A549 (cell line): ENCODE results near the gene CPB2. TPM values are rescaled to one million over a fixed set of nuclear protein-coding genes. Genes with fewer than 3 reads are reported as not detected.

Source experiments
- ATAC-seq, 2 experiments: fragments of 200-7000 bp in 1 of 2; fragments of >200 bp in 1 of 2; cut with Nextera tagmentation in 1 of 2; cut with Tn5 transposase in 1 of 2; 3 replicates each; pipeline versions ENCODE4 v1.8.0 to v1.9.1; 2018 to 2020; ENCODE audit warnings: mild to moderate bottlenecking in 1 of 2, moderate library complexity in 1 of 2
- CTCF ChIA-PET: fragments of 300-600 bp; sonication (Branson Sonifier 250); formaldehyde crosslinking; extraction: SDS; loops from one replicate; lab custom pipeline; 2021; ENCODE audit warnings: antibody characterized with exemption, inconsistent platforms; lab: Yijun Ruan, JAX
- POLR2A ChIA-PET: fragments of 350-600 bp; formaldehyde crosslinking; extraction: SDS; loops from one replicate; lab custom pipeline; 2021; ENCODE audit warnings: antibody characterized with exemption, inconsistent platforms; lab: Yijun Ruan, JAX
- DNase-seq, 2 experiments: peaks; one replicate each; pipeline versions ENCODE4 v3.0.0 to v3.0.0-alpha.2; 2011 to 2016; ENCODE audit warnings: low read depth in 1 of 2, low spot score in 1 of 2
- FAIRE-seq: peaks from 2 replicates; lab custom pipeline; 2011; peaks lifted over from hg19 to GRCh38; lab: Jason Lieb, UNC
- H3K27ac ChIP-seq, 2 experiments: fragments of >200 bp; sonication (Bioruptor Twin); formaldehyde crosslinking; 3 replicates each; pipeline ENCODE4 v1.5.1; 2016 to 2017
- H3K4me1 ChIP-seq: fragments of >200 bp; sonication (Bioruptor Twin); formaldehyde crosslinking; 3 replicates; pipeline ENCODE4 v1.6.1; 2016
- H3K4me2 ChIP-seq: fragments of >200 bp; sonication (Bioruptor Twin); formaldehyde crosslinking; 3 replicates; pipeline ENCODE4 v1.6.1; 2016
- H3K4me3 ChIP-seq: fragments of >200 bp; sonication (Bioruptor Twin); formaldehyde crosslinking; 3 replicates; pipeline ENCODE4 v1.5.1; 2016
- H3K9me3 ChIP-seq: fragments of >200 bp; sonication (Bioruptor Twin); formaldehyde crosslinking; 3 replicates; pipeline ENCODE4 v1.6.1; 2016
- CBX2 ChIP-seq: fragments of 200-600 bp; sonication (generic); IDR thresholded peaks from 2 replicates; pipeline ENCODE4 v1.6.1; 2016; ENCODE audit warnings: low read depth, mild to moderate bottlenecking, borderline replicate concordance
- CHD2 ChIP-seq: fragments of 150-350 bp; IDR thresholded peaks from 2 replicates; pipeline ENCODE4 v1.6.1; 2014; ENCODE audit warnings: low read length; ENCODE audit not compliant: partially characterized antibody
- CHD4 ChIP-seq: fragments of 200-600 bp; sonication (generic); IDR thresholded peaks from 2 replicates; pipeline ENCODE4 v1.6.1; 2016; ENCODE audit warnings: antibody characterized with exemption, mild to moderate bottlenecking, borderline replicate concordance
- EHF ChIP-seq: fragments of 250-450 bp; sonication (Bioruptor Pico); IDR thresholded peaks from 2 replicates; pipeline ENCODE4 v1.5.0; 2020; ENCODE audit warnings: mild to moderate bottlenecking
- ELK1 ChIP-seq: fragments of 150-350 bp; IDR thresholded peaks from 2 replicates; pipeline ENCODE4 v1.6.1; 2014; ENCODE audit warnings: low read depth, mild to moderate bottlenecking, low read length
- EP300 ChIP-seq, 2 experiments: fragments of >200 bp; sonication (Bioruptor Twin); formaldehyde crosslinking; IDR thresholded peaks; 2 replicates in 1 of 2; 3 replicates in 1 of 2; pipeline ENCODE4 v1.6.1; 2016 to 2017
- FOXS1 ChIP-seq: fragments of 250-450 bp; sonication (Bioruptor Pico); IDR thresholded peaks from 2 replicates; pipeline ENCODE4 v1.5.0; 2020; ENCODE audit warnings: mild to moderate bottlenecking, moderate library complexity
- HEYL ChIP-seq: fragments of 250-450 bp; sonication (Bioruptor Pico); IDR thresholded peaks from 2 replicates; pipeline ENCODE4 v1.8.0; 2021; ENCODE audit warnings: mild to moderate bottlenecking, moderate library complexity
- HMGXB4 ChIP-seq: fragments of 250-450 bp; sonication (Bioruptor Pico); IDR thresholded peaks from 2 replicates; pipeline ENCODE4 v1.5.0; 2021; ENCODE audit warnings: mild to moderate bottlenecking, moderate library complexity, borderline replicate concordance
- HOXA7 ChIP-seq: fragments of 250-450 bp; sonication (Bioruptor Pico); IDR thresholded peaks from 2 replicates; pipeline ENCODE4 v1.5.0; 2020; ENCODE audit warnings: mild to moderate bottlenecking, moderate library complexity
- HOXB5 ChIP-seq: fragments of 250-450 bp; sonication (Bioruptor Pico); IDR thresholded peaks from 2 replicates; pipeline ENCODE4 v1.5.0; 2020; ENCODE audit warnings: mild to moderate bottlenecking, moderate library complexity
- JUN ChIP-seq, 2 experiments: fragments of >200 bp; sonication (Bioruptor Twin); formaldehyde crosslinking; IDR thresholded peaks; 2 replicates in 1 of 2; 3 replicates in 1 of 2; pipeline ENCODE4 v1.6.1; 2016 to 2017
- MAFK ChIP-seq: fragments of 450-650 bp; IDR thresholded peaks from 2 replicates; pipeline ENCODE4 v1.6.1; 2014; ENCODE audit not compliant: partially characterized antibody
- MYC ChIP-seq: IDR thresholded peaks from 2 replicates; pipeline ENCODE4 v1.6.1; 2012; ENCODE audit warnings: mild to moderate bottlenecking, inconsistent platforms, low read length, improper control_type of control experiment, borderline replicate concordance
- NR3C1 ChIP-seq: fragments of >200 bp; sonication (Bioruptor Twin); formaldehyde crosslinking; IDR thresholded peaks from 3 replicates; pipeline ENCODE4 v1.6.1; 2017
- PBX3 ChIP-seq: IDR thresholded peaks from 2 replicates; pipeline ENCODE4 v1.6.1; 2012
- PHF8 ChIP-seq: fragments of 200-600 bp; sonication (generic); IDR thresholded peaks from 2 replicates; pipeline ENCODE4 v1.6.1; 2016; ENCODE audit warnings: low read depth, mild to moderate bottlenecking, antibody characterized with exemption, moderate library complexity, borderline replicate concordance
- RAD21 ChIP-seq, 2 experiments: fragments of >200 bp in 1 of 2; sonication (Bioruptor Twin) in 1 of 2; formaldehyde crosslinking in 1 of 2; IDR thresholded peaks in 1 of 2; conservative IDR thresholded peaks in 1 of 2; 2 replicates in 1 of 2; 3 replicates in 1 of 2; pipeline ENCODE4 v1.6.1; 2012 to 2018; ENCODE audit warnings: inconsistent platforms in 1 of 2
- RARB ChIP-seq: fragments of 250-450 bp; sonication (Bioruptor Pico); IDR thresholded peaks from 2 replicates; pipeline ENCODE4 v1.8.0; 2021; ENCODE audit warnings: mild to moderate bottlenecking, moderate library complexity
- REST ChIP-seq: fragments of 200-600 bp; sonication (generic); IDR thresholded peaks from 2 replicates; pipeline ENCODE4 v1.6.1; 2016; ENCODE audit warnings: antibody characterized with exemption, mild to moderate bottlenecking, moderate library complexity
- SREBF2 ChIP-seq: fragments of 450-650 bp; IDR thresholded peaks from 2 replicates; pipeline ENCODE4 v1.6.1; 2014; ENCODE audit warnings: mild to moderate bottlenecking, moderate library complexity
- TP53 ChIP-seq: fragments of 250-450 bp; sonication (Bioruptor Pico); IDR thresholded peaks from 2 replicates; pipeline ENCODE4 v1.5.0; 2021; ENCODE audit warnings: mild to moderate bottlenecking, moderate library complexity
- ZFP36 ChIP-seq: fragments of 450-650 bp; IDR thresholded peaks from 2 replicates; pipeline ENCODE4 v1.6.1; 2014; ENCODE audit warnings: borderline replicate concordance; ENCODE audit not compliant: partially characterized antibody
- ZNF302 ChIP-seq: fragments of 250-450 bp; sonication (Bioruptor Pico); IDR thresholded peaks from 2 replicates; pipeline ENCODE4 v1.9.0; 2021; ENCODE audit warnings: inconsistent platforms, mild to moderate bottlenecking, moderate library complexity
- ZSCAN20 ChIP-seq: fragments of 250-450 bp; sonication (Bioruptor Pico); IDR thresholded peaks from 2 replicates; pipeline ENCODE4 v1.8.0; 2022; ENCODE audit warnings: mild to moderate bottlenecking, moderate library complexity
- WGBS: methylation state at CpG from one replicate; pipeline ENCODE4 v1.1.6; 2017; ENCODE audit errors: missing lambda C conversion rate; 5-methylcytosine and 5-hydroxymethylcytosine counted together
- polyA plus RNA-seq, 4 experiments: library from polyadenylated mRNA; depleted of rRNA in 3 of 4; stranded (reverse); fragments of >200 nt; fragmentation: RNase III in 1 of 4; extraction: RNeasy Plus Mini Kit Qiagen cat#74134 plus additional on column Dnase treatment in 1 of 4; gene quantifications; 2 replicates in 3 of 4; 3 replicates in 1 of 4; pipeline ENCODE4 v1.2.3, GENCODE V29; 2011 to 2017
- TF ChIP-seq, protein P1 (sequence below): fragments of 450-650 bp; IDR thresholded peaks from 2 replicates; pipeline ENCODE4 v1.6.1; 2014; ENCODE audit warnings: antibody characterized with exemption
- TF ChIP-seq, protein P2 (sequence below): fragments of >200 bp; sonication (Bioruptor Twin); formaldehyde crosslinking; IDR thresholded peaks from 3 replicates; pipeline ENCODE4 v1.6.1; 2016

Gene CPB2
- polyA plus RNA-seq, 2 of the 4 experiments (the other 2 are of a cell fraction) = 0.05 to 0.48 TPM

GRCh38 chr13:46136688-46137087 is 31.9 kb upstream of the CPB2 start:
- H3K4me2 ChIP-seq = no peak overlapping the region
- 80% methylated on average over 4 of the region's 4 CpGs for WGBS
- TF ChIP-seq TP53 (CRISPR knock-in tag) (no peak), EHF (CRISPR knock-in tag) (no peak), FOXS1 (CRISPR knock-in tag) (no peak), SREBF2 (no peak), CHD4 (no peak), JUN (IDR thresholded peaks at IDR 0.05) (no peak), NR3C1 (no peak), ZNF302 (CRISPR knock-in tag) (no peak), CBX2 (no peak), REST (no peak), MAFK (no peak), MYC (no peak), EP300 (IDR thresholded peaks at IDR 0.05) (no peak), PHF8 (no peak), HEYL (no peak)
- TF ChIP-seq, protein P1, sequence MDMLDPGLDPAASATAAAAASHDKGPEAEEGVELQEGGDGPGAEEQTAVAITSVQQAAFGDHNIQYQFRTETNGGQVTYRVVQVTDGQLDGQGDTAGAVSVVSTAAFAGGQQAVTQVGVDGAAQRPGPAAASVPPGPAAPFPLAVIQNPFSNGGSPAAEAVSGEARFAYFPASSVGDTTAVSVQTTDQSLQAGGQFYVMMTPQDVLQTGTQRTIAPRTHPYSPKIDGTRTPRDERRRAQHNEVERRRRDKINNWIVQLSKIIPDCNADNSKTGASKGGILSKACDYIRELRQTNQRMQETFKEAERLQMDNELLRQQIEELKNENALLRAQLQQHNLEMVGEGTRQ = no peak
- TF ChIP-seq, protein P2, sequence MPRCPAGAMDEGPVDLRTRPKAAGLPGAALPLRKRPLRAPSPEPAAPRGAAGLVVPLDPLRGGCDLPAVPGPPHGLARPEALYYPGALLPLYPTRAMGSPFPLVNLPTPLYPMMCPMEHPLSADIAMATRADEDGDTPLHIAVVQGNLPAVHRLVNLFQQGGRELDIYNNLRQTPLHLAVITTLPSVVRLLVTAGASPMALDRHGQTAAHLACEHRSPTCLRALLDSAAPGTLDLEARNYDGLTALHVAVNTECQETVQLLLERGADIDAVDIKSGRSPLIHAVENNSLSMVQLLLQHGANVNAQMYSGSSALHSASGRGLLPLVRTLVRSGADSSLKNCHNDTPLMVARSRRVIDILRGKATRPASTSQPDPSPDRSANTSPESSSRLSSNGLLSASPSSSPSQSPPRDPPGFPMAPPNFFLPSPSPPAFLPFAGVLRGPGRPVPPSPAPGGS = no peak
- H3K4me3 ChIP-seq = no peak overlapping the region
- H3K9me3 ChIP-seq = no peaks in the 10 kb centered on the region
- H3K27ac ChIP-seq = no peak overlapping the region
- ChIA-PET POLR2A (no interaction called here), CTCF (interaction anchor here (1.8 to 6.2 kb wide), 3 partner anchors 10 to 24 kb away, joined by 4 to 31 read pairs (median 7); no protein-coding TSS in a partner anchor)
- no peak for DNase-seq
- no peaks in the 10 kb centered on the region for H3K4me1 ChIP-seq
- FAIRE-seq = no peak
- no peak for ATAC-seq

DNA sequence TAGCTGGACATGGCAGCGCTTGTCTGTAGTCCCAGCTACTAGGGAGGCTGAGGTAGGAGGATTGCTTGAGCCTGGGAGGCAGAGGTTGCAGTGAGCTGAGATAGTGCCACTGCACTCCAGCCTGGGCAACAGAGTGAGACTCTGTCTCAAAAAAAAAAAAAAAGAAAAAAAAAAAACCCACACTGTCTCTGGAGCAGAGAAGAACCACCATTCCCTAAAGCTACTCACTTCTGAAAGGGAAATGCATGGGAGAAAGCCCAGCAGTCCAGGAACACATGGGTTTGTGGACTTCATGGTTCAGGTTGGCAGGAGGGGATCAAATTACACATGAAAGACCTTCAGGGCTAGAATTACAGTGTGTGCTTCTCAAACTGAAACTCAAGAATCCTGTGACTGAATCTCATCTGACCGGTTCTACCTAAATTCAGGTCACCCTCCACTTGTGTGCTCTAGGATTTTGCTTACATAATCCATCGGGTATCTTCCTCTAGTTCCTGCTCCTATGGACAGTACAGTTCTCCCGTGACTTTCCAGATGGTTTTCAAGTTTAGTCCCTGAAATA is 30.2 kb upstream of the CPB2 start:
- no peak overlapping the region for H3K4me3 ChIP-seq
- FAIRE-seq (no peak), ATAC-seq (no peak), DNase-seq (no peak)
- H3K4me1 ChIP-seq = no peaks in the 10 kb centered on the region
- WGBS = 74% methylated on average over 4 of the region's 4 CpGs
- no peak overlapping the region for H3K27ac ChIP-seq
- ChIA-PET POLR2A (no interaction called here), CTCF (interaction anchor here (2.4 kb wide), 1 partner anchor 25 kb away, joined by 7 read pairs; no protein-coding TSS in a partner anchor)
- H3K4me2 ChIP-seq = no peak overlapping the region
- TF ChIP-seq ZNF302 (CRISPR knock-in tag) (no peak), PBX3 (no peak), CHD2 (no peak), RAD21 (conservative IDR thresholded peaks at IDR 0.05 in 1 of 2, IDR thresholded peaks at IDR 0.05 in 1 of 2) (no peak), ZSCAN20 (no peak), ZFP36 (no peak), HOXB5 (no peak), ELK1 (no peak), HMGXB4 (no peak), RARB (CRISPR knock-in tag) (no peak), HOXA7 (CRISPR knock-in tag) (no peak)
- no peaks in the 10 kb centered on the region for H3K9me3 ChIP-seq
